IMR-90 (cell line): Measurements from ENCODE around the gene SEMA4D. TPM values are rescaled to one million over a fixed set of nuclear protein-coding genes. Genes with fewer than 3 reads are reported as not detected.

Experiments used
- ATAC-seq: fragments of 200-7000 bp; cut with Tn5 transposase; 2 replicates; pipeline ENCODE4 v1.9.1; 2020; ENCODE audit warnings: low read depth, mild to moderate bottlenecking, moderate library complexity
- BruUV-seq: library from RNA; stranded (reverse); fragments of 400-500 nt; replicated peaks from 2 replicates; lab custom pipeline; 2021; lab: Mats Ljungman, UMichigan
- CTCF ChIA-PET: fragments of 300-600 bp; formaldehyde crosslinking; extraction: SDS; loops from one replicate; lab custom pipeline; 2021; ENCODE audit warnings: antibody characterized with exemption; lab: Yijun Ruan, JAX
- POLR2A ChIA-PET: fragments of 300-600 bp; sonication (Branson Sonifier 250); formaldehyde crosslinking; loops from one replicate; lab custom pipeline; 2022; ENCODE audit warnings: antibody characterized with exemption; ENCODE audit not compliant: unreplicated experiment; lab: Charles Lee
- DNase-seq: peaks from one replicate; pipeline ENCODE4 v3.0.0; 2013
- H2AFZ ChIP-seq: replicated peaks from 2 replicates; pipeline ENCODE3; 2013; ENCODE audit warnings: low read length, mild to moderate bottlenecking; ENCODE audit not compliant: poor library complexity
- H2AK5ac ChIP-seq: 2 replicates; pipeline ENCODE4 v1.6.1; 2013; ENCODE audit warnings: low read depth, low read length, inconsistent platforms
- H2AK9ac ChIP-seq: replicated peaks from 2 replicates; pipeline ENCODE3; 2013; ENCODE audit warnings: mild to moderate bottlenecking, low read depth, low read length, moderate library complexity; ENCODE audit not compliant: poor library complexity
- H2BK120ac ChIP-seq: 2 replicates; pipeline ENCODE4 v1.6.1; 2013; ENCODE audit warnings: low read depth, low read length, inconsistent platforms
- H2BK15ac ChIP-seq: 3 replicates; pipeline ENCODE4 v1.6.1; 2013; ENCODE audit warnings: low read depth, low read length, inconsistent platforms
- H2BK20ac ChIP-seq: 2 replicates; pipeline ENCODE4 v1.6.1; 2013; ENCODE audit warnings: low read depth, mild to moderate bottlenecking, inconsistent platforms, low read length, moderate library complexity
- H2BK5ac ChIP-seq: 2 replicates; pipeline ENCODE4 v1.6.1; 2013; ENCODE audit warnings: mild to moderate bottlenecking, low read depth, low read length, inconsistent platforms; ENCODE audit not compliant: poor library complexity, severe bottlenecking
- H3K14ac ChIP-seq: replicated peaks from 2 replicates; pipeline ENCODE4 v1.6.1; 2013; ENCODE audit warnings: low read depth, low read length, inconsistent platforms
- H3K18ac ChIP-seq: 2 replicates; pipeline ENCODE4 v1.6.1; 2013; ENCODE audit warnings: low read depth, low read length, control low read depth
- H3K23ac ChIP-seq: 2 replicates; pipeline ENCODE4 v1.6.1; 2013; ENCODE audit warnings: low read depth, low read length, inconsistent platforms
- H3K27ac ChIP-seq: 2 replicates; pipeline ENCODE4 v1.5.1; 2013; ENCODE audit warnings: mild to moderate bottlenecking, control low read depth, low read length; ENCODE audit not compliant: insufficient read depth
- H3K27me3 ChIP-seq: 2 replicates; pipeline ENCODE4 v1.6.1; 2013; ENCODE audit warnings: low read length; ENCODE audit not compliant: control insufficient read depth, insufficient read depth
- H3K36me3 ChIP-seq: 2 replicates; pipeline ENCODE4 v1.6.1; 2013; ENCODE audit warnings: low read length, mixed read lengths; ENCODE audit not compliant: control insufficient read depth, insufficient read depth
- H3K4ac ChIP-seq: 2 replicates; pipeline ENCODE4 v1.6.1; 2013; ENCODE audit warnings: low read depth, low read length, inconsistent platforms
- H3K4me1 ChIP-seq: 2 replicates; pipeline ENCODE4 v1.6.1; 2013; ENCODE audit warnings: low read length, mixed read lengths; ENCODE audit not compliant: control insufficient read depth, insufficient read depth
- H3K4me2 ChIP-seq: 2 replicates; pipeline ENCODE4 v1.6.1; 2013; ENCODE audit warnings: low read depth, mild to moderate bottlenecking, control low read depth, low read length, moderate library complexity
- H3K4me3 ChIP-seq: 2 replicates; pipeline ENCODE4 v1.5.1; 2013; ENCODE audit warnings: low read depth, mild to moderate bottlenecking, control low read depth, low read length, moderate library complexity; ENCODE audit not compliant: insufficient read depth
- H3K56ac ChIP-seq: 2 replicates; pipeline ENCODE4 v1.6.1; 2013; ENCODE audit warnings: low read length, inconsistent platforms; ENCODE audit not compliant: insufficient read depth; ENCODE audit errors: extremely low read depth
- H3K79me1 ChIP-seq, 2 experiments: 2 replicates each; pipeline ENCODE4 v1.6.1; 2013; ENCODE audit warnings: low read length in 2 of 2, inconsistent platforms in 1 of 2, low read depth in 1 of 2
- H3K9ac ChIP-seq: 2 replicates; pipeline ENCODE4 v1.6.1; 2013; ENCODE audit warnings: low read depth, low read length, control low read depth
- H3K9me1 ChIP-seq: 2 replicates; pipeline ENCODE4 v1.6.1; 2013; ENCODE audit warnings: low read length, inconsistent platforms; ENCODE audit not compliant: insufficient read depth
- H3K9me3 ChIP-seq: 2 replicates; pipeline ENCODE4 v1.6.1; 2013; ENCODE audit warnings: low read length; ENCODE audit not compliant: control insufficient read depth, insufficient read depth
- H4K20me1 ChIP-seq: 2 replicates; pipeline ENCODE4 v1.6.1; 2013; ENCODE audit warnings: low read length, inconsistent platforms; ENCODE audit not compliant: insufficient read depth
- H4K5ac ChIP-seq: 2 replicates; pipeline ENCODE4 v1.6.1; 2013; ENCODE audit warnings: mild to moderate bottlenecking, low read depth, low read length, control low read depth
- H4K8ac ChIP-seq, 2 experiments: 2 replicates each; pipeline ENCODE4 v1.6.1; 2013; ENCODE audit warnings: low read depth in 2 of 2, low read length in 2 of 2, control low read depth in 1 of 2, inconsistent platforms in 1 of 2
- H4K91ac ChIP-seq: 2 replicates; pipeline ENCODE4 v1.6.1; 2013; ENCODE audit warnings: low read depth, low read length, inconsistent platforms; ENCODE audit not compliant: insufficient read depth
- BHLHE40 ChIP-seq: fragments of 150-350 bp; IDR thresholded peaks from 2 replicates; pipeline ENCODE4 v1.6.1; 2016; ENCODE audit warnings: mild to moderate bottlenecking, low read depth, low read length
- CEBPB ChIP-seq: IDR thresholded peaks from 2 replicates; pipeline ENCODE4 v1.6.1; 2012; ENCODE audit warnings: low read depth, low read length, improper control_type of control experiment
- CHD1 ChIP-seq: IDR thresholded peaks from 2 replicates; pipeline ENCODE4 v1.6.1; 2012; ENCODE audit warnings: low read depth, low read length, improper control_type of control experiment
- FOS ChIP-seq: fragments of 150-350 bp; IDR thresholded peaks from 2 replicates; pipeline ENCODE4 v1.6.1; 2016; ENCODE audit warnings: low read depth, low read length
- MAFK ChIP-seq: IDR thresholded peaks from 2 replicates; pipeline ENCODE4 v1.6.1; 2012; ENCODE audit warnings: low read depth, low read length, improper control_type of control experiment
- MAZ ChIP-seq: IDR thresholded peaks from 2 replicates; pipeline ENCODE4 v1.6.1; 2012; ENCODE audit warnings: low read depth, mild to moderate bottlenecking, low read length, improper control_type of control experiment, moderate library complexity, borderline replicate concordance
- MXI1 ChIP-seq: IDR thresholded peaks from 2 replicates; pipeline ENCODE4 v1.6.1; 2012; ENCODE audit warnings: low read depth, mild to moderate bottlenecking, low read length, moderate library complexity, borderline replicate concordance
- NFE2L2 ChIP-seq: fragments of 150-350 bp; IDR thresholded peaks from 2 replicates; pipeline ENCODE4 v1.6.1; 2016; ENCODE audit warnings: low read depth, mild to moderate bottlenecking, low read length
- POLR2A ChIP-seq: IDR thresholded peaks from 2 replicates; pipeline ENCODE4 v1.6.1; 2012; ENCODE audit warnings: mild to moderate bottlenecking, low read depth, low read length
- RAD21 ChIP-seq: IDR thresholded peaks from 2 replicates; pipeline ENCODE4 v1.6.1; 2012; ENCODE audit warnings: low read length, improper control_type of control experiment
- RCOR1 ChIP-seq: IDR thresholded peaks from 2 replicates; pipeline ENCODE4 v1.6.1; 2012; ENCODE audit warnings: mild to moderate bottlenecking, low read length, improper control_type of control experiment; ENCODE audit not compliant: insufficient replicate concordance
- RFX5 ChIP-seq: IDR thresholded peaks from 2 replicates; pipeline ENCODE4 v1.8.0; 2012; ENCODE audit warnings: low read depth, mild to moderate bottlenecking, low read length, moderate library complexity
- SMC3 ChIP-seq: fragments of 150-350 bp; IDR thresholded peaks from 2 replicates; pipeline ENCODE4 v1.6.1; 2016; ENCODE audit warnings: low read depth, mild to moderate bottlenecking, antibody characterized with exemption, low read length, moderate library complexity
- WGBS, 2 experiments: methylation state at CpG; one replicate each; pipeline versions ENCODE4 v1.1.5 to v1.1.7; 2013; ENCODE audit warnings: missing lambda C conversion rate in 2 of 2; ENCODE audit not compliant: insufficient read length in 1 of 2; ENCODE audit errors: extremely low coverage in 2 of 2; 5-methylcytosine and 5-hydroxymethylcytosine counted together
- dilution Hi-C: fragments of 300-500 bp; cut with HindIII; formaldehyde crosslinking; loops from one replicate; pipeline ENCODE4 v1.14.3; 2018; ENCODE audit warnings: low sequenced_read_pairs; ENCODE audit not compliant: unreplicated experiment
- in situ Hi-C: fragments of 300-500 bp; cut with MboI; formaldehyde crosslinking; loops from 3 replicates; pipeline ENCODE4 v1.14.3; 2019; ENCODE audit warnings: low sequenced_read_pairs, inconsistent platforms, mixed read lengths
- intact Hi-C: fragments of 100-400 bp; cut with micrococcal nuclease; formaldehyde crosslinking; loops from 2 replicates; pipeline ENCODE4 v1.10.0; 2022
- polyA plus RNA-seq, 3 experiments: library from polyadenylated mRNA; depleted of rRNA; stranded (reverse); fragments of >200 nt; gene quantifications; 2 replicates each; pipeline ENCODE4 v1.2.3, GENCODE V29; 2012; ENCODE audit warnings: low replicate concordance in 1 of 3
- total RNA-seq: library from RNA; depleted of rRNA; stranded (reverse); fragments of >200 nt; gene quantifications from 2 replicates; pipeline ENCODE4 v1.2.3, GENCODE V29; 2012
- TF ChIP-seq, protein P1 (sequence below): conservative IDR thresholded peaks from 2 replicates; pipeline ENCODE4 v1.5.1; 2012; ENCODE audit warnings: mild to moderate bottlenecking, low read depth, low read length, improper control_type of control experiment
- TF ChIP-seq, protein P2 (sequence below): fragments of 150-350 bp; IDR thresholded peaks from 2 replicates; pipeline ENCODE4 v1.6.1; 2016; ENCODE audit warnings: low read depth, mild to moderate bottlenecking, low read length, moderate library complexity, borderline replicate concordance
- TF ChIP-seq, protein P3 (sequence below): fragments of 150-350 bp; IDR thresholded peaks from 2 replicates; pipeline ENCODE4 v1.6.1; 2017; ENCODE audit warnings: mild to moderate bottlenecking, antibody characterized with exemption, low read length, low read depth

Gene SEMA4D
- total and polyA plus RNA-seq, 2 of the 4 experiments (the other 2 are of a cell fraction): 0.90 to 1.5 TPM

DNA sequence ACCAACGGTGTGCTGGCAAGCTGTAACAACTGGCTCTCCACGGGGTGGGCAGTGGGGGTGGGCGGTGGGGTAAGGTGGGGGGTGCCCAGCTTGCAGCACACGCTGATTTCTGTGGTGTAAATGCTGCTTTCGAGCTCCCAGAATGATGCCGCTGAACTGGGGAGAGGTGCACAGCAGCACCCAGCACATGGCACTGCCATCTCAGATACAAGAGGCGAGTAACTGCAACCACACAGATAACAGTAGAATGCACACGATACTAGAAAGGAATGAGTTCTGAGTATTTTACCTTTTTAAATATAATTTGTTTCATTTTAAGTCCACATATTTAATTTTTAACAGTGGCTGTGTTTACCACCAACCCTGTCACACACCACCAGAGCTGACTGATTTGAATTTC, 87.9 kb downstream of the SEMA4D start:
- H2AK5ac ChIP-seq: no peak overlapping the region
- no peak overlapping the region for H2BK120ac ChIP-seq
- no peak overlapping the region for H2BK20ac ChIP-seq
- ATAC-seq (no peak), DNase-seq (no peak)
- no peak overlapping the region for H3K4me2 ChIP-seq
- dilution Hi-C loops: no loop called here
- BruUV-seq: no TSS peak
- H4K8ac ChIP-seq: no peak overlapping the region
- no peak overlapping the region for H4K91ac ChIP-seq
- peaks cover 7% of the 10 kb centered on the region for H3K9me3 ChIP-seq
- intact Hi-C loops: no loop called here
- H3K4ac ChIP-seq: no peak overlapping the region
- H2AK9ac ChIP-seq: no peak overlapping the region
- H3K23ac ChIP-seq: no peak overlapping the region
- no peaks in the 10 kb centered on the region for H3K36me3 ChIP-seq
- no peak overlapping the region for H2BK15ac ChIP-seq
- H4K5ac ChIP-seq: no peak overlapping the region
- CTCF ChIA-PET: interaction anchor here (0.6 to 0.9 kb wide), 2 partner anchors 138 to 141 kb away, joined by 3 to 4 read pairs; no protein-coding TSS in a partner anchor
- POLR2A ChIA-PET: no interaction called here
- no peak overlapping the region for H3K4me3 ChIP-seq
- H3K9me1 ChIP-seq: no peaks in the 10 kb centered on the region; the same call in 1 of the 2 replicates
- H3K4me1 ChIP-seq: peaks cover 4% of the 10 kb centered on the region; the same call in 1 of the 2 replicates
- no peak overlapping the region for H3K18ac ChIP-seq
- in situ Hi-C loops: no loop called here
- no peak overlapping the region for H2AFZ ChIP-seq
- no peaks in the 10 kb centered on the region for H3K27me3 ChIP-seq
- no peaks in the 10 kb centered on the region for H4K20me1 ChIP-seq
- no peak overlapping the region for H2BK5ac ChIP-seq
- TF ChIP-seq POLR2A (no peak), RAD21 (no peak), CEBPB (no peak), RCOR1 (no peak), MXI1 (no peak), RFX5 (no peak), MAZ (no peak), SMC3 (no peak), MAFK (no peak), NFE2L2 (no peak), FOS (no peak), CHD1 (no peak), BHLHE40 (no peak)
- TF ChIP-seq, protein P1, sequence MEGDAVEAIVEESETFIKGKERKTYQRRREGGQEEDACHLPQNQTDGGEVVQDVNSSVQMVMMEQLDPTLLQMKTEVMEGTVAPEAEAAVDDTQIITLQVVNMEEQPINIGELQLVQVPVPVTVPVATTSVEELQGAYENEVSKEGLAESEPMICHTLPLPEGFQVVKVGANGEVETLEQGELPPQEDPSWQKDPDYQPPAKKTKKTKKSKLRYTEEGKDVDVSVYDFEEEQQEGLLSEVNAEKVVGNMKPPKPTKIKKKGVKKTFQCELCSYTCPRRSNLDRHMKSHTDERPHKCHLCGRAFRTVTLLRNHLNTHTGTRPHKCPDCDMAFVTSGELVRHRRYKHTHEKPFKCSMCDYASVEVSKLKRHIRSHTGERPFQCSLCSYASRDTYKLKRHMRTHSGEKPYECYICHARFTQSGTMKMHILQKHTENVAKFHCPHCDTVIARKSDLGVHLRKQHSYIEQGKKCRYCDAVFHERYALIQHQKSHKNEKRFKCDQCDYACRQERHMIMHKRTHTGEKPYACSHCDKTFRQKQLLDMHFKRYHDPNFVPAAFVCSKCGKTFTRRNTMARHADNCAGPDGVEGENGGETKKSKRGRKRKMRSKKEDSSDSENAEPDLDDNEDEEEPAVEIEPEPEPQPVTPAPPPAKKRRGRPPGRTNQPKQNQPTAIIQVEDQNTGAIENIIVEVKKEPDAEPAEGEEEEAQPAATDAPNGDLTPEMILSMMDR: no peak
- TF ChIP-seq, protein P2, sequence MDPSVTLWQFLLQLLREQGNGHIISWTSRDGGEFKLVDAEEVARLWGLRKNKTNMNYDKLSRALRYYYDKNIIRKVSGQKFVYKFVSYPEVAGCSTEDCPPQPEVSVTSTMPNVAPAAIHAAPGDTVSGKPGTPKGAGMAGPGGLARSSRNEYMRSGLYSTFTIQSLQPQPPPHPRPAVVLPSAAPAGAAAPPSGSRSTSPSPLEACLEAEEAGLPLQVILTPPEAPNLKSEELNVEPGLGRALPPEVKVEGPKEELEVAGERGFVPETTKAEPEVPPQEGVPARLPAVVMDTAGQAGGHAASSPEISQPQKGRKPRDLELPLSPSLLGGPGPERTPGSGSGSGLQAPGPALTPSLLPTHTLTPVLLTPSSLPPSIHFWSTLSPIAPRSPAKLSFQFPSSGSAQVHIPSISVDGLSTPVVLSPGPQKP: no peak
- TF ChIP-seq, protein P3, sequence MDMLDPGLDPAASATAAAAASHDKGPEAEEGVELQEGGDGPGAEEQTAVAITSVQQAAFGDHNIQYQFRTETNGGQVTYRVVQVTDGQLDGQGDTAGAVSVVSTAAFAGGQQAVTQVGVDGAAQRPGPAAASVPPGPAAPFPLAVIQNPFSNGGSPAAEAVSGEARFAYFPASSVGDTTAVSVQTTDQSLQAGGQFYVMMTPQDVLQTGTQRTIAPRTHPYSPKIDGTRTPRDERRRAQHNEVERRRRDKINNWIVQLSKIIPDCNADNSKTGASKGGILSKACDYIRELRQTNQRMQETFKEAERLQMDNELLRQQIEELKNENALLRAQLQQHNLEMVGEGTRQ: no peak
- H3K79me1 ChIP-seq: no peaks in the 10 kb centered on the region
- H3K14ac ChIP-seq: no peak overlapping the region
- no CpG with 5 or more reads among the region's 8 CpGs for WGBS, 2 experiments
- no peak overlapping the region for H3K27ac ChIP-seq
- no peak overlapping the region for H3K56ac ChIP-seq
- no peak overlapping the region for H3K9ac ChIP-seq
